ENCODE results near the gene LSM5.

Gene LSM5

GRCh38 chr7:32490127-32490796 lies at the start of gene LSM5:
Gene LSM5, minus strand, starts transcription at chr7:32490380. Its CDS starts 15 bp downstream, at chr7:32490365.
- H3K27ac ChIP-seq (ENCODE audit: low read depth, low read length): peak within 1 kb of the TSS; percentile 87
- H3K27me3 ChIP-seq (ENCODE audit: control insufficient read depth, insufficient read depth, low read length): no peaks in the 10 kb centered on the region
- peak within 1 kb of the TSS; percentile 64 for H3K9ac ChIP-seq (ENCODE audit: low read length)
- peaks cover 3% of the 10 kb centered on the region for H3K4me1 ChIP-seq (ENCODE audit: control insufficient read depth, insufficient read depth, low read length)
- peaks cover 2% of the 10 kb centered on the region for H3K36me3 ChIP-seq (ENCODE audit: control insufficient read depth, insufficient read depth, low read length)
- peak within 1 kb of the TSS; percentile 94 for H3K4me3 ChIP-seq (ENCODE audit: low read length)

- no peak overlapping the region for H3K27ac ChIP-seq (ENCODE audit: low read depth, low read length)
- H3K27me3 ChIP-seq (ENCODE audit: control insufficient read depth, insufficient read depth, low read length): no peaks in the 10 kb centered on the region
- no peak overlapping the region for H3K9ac ChIP-seq (ENCODE audit: low read length)
Observed at GRCh38 chr7:32539366-32539765, 49.2 kb upstream of the LSM5 start.

GRCh38 chr7:32537760-32538159 lies 47.6 kb upstream of the LSM5 start:
- H3K9ac ChIP-seq (ENCODE audit: low read length): no peak overlapping the region
- no peaks in the 10 kb centered on the region for H3K4me1 ChIP-seq (ENCODE audit: control insufficient read depth, insufficient read depth, low read length)
- H3K27me3 ChIP-seq (ENCODE audit: control insufficient read depth, insufficient read depth, low read length): no peaks in the 10 kb centered on the region
- H3K4me3 ChIP-seq (ENCODE audit: low read length): no peak overlapping the region
- no peaks in the 10 kb centered on the region for H3K36me3 ChIP-seq (ENCODE audit: control insufficient read depth, insufficient read depth, low read length)
- H3K27ac ChIP-seq (ENCODE audit: low read depth, low read length): no peak overlapping the region

More at GRCh38 chr7:32539366-32539765, 49.2 kb upstream of the LSM5 start:
- H3K4me1 ChIP-seq (ENCODE audit: control insufficient read depth, insufficient read depth, low read length): no peaks in the 10 kb centered on the region
- H3K4me3 ChIP-seq (ENCODE audit: low read length): no peak overlapping the region
- H3K36me3 ChIP-seq (ENCODE audit: control insufficient read depth, insufficient read depth, low read length): no peaks in the 10 kb centered on the region

GRCh38 chr7:32536585-32536984 lies 46.4 kb upstream of the LSM5 start:
- no peaks in the 10 kb centered on the region for H3K4me1 ChIP-seq (ENCODE audit: control insufficient read depth, insufficient read depth, low read length)

GRCh38 chr7:32536016-32536415 lies 45.8 kb upstream of the LSM5 start:
- Histone ChIP-seq H3K27ac (ENCODE audit: low read depth, low read length) (no peak overlapping the region), H3K9ac (ENCODE audit: low read length) (no peak overlapping the region), H3K4me1 (ENCODE audit: control insufficient read depth, insufficient read depth, low read length) (no peaks in the 10 kb centered on the region), H3K36me3 (ENCODE audit: control insufficient read depth, insufficient read depth, low read length) (no peaks in the 10 kb centered on the region), H3K4me3 (ENCODE audit: low read length) (no peak overlapping the region), H3K27me3 (ENCODE audit: control insufficient read depth, insufficient read depth, low read length) (no peaks in the 10 kb centered on the region)

More at GRCh38 chr7:32536585-32536984, 46.4 kb upstream of the LSM5 start:
- Histone ChIP-seq H3K9ac (ENCODE audit: low read length) (no peak overlapping the region), H3K36me3 (ENCODE audit: control insufficient read depth, insufficient read depth, low read length) (no peaks in the 10 kb centered on the region), H3K27ac (ENCODE audit: low read depth, low read length) (no peak overlapping the region), H3K4me3 (ENCODE audit: low read length) (no peak overlapping the region), H3K27me3 (ENCODE audit: control insufficient read depth, insufficient read depth, low read length) (no peaks in the 10 kb centered on the region)

- Histone ChIP-seq H3K4me1 (ENCODE audit: control insufficient read depth, insufficient read depth, low read length) (no peaks in the 10 kb centered on the region), H3K36me3 (ENCODE audit: control insufficient read depth, insufficient read depth, low read length) (no peaks in the 10 kb centered on the region), H3K27me3 (ENCODE audit: control insufficient read depth, insufficient read depth, low read length) (no peaks in the 10 kb centered on the region), H3K27ac (ENCODE audit: low read depth, low read length) (no peak overlapping the region), H3K9ac (ENCODE audit: low read length) (no peak overlapping the region), H3K4me3 (ENCODE audit: low read length) (no peak overlapping the region)
Observed at GRCh38 chr7:32535162-32535702, 45.1 kb upstream of the LSM5 start.

GRCh38 chr7:32533276-32534029 lies 43.3 kb upstream of the LSM5 start:
- Histone ChIP-seq H3K27ac (ENCODE audit: low read depth, low read length) (no peak overlapping the region), H3K36me3 (ENCODE audit: control insufficient read depth, insufficient read depth, low read length) (no peaks in the 10 kb centered on the region), H3K9ac (ENCODE audit: low read length) (no peak overlapping the region), H3K27me3 (ENCODE audit: control insufficient read depth, insufficient read depth, low read length) (no peaks in the 10 kb centered on the region), H3K4me1 (ENCODE audit: control insufficient read depth, insufficient read depth, low read length) (no peaks in the 10 kb centered on the region), H3K4me3 (ENCODE audit: low read length) (no peak overlapping the region)

- H3K4me1 ChIP-seq (ENCODE audit: control insufficient read depth, insufficient read depth, low read length): no peaks in the 10 kb centered on the region
- no peak overlapping the region for H3K27ac ChIP-seq (ENCODE audit: low read depth, low read length)
- no peak overlapping the region for H3K4me3 ChIP-seq (ENCODE audit: low read length)
- H3K36me3 ChIP-seq (ENCODE audit: control insufficient read depth, insufficient read depth, low read length): no peaks in the 10 kb centered on the region
- no peak overlapping the region for H3K9ac ChIP-seq (ENCODE audit: low read length)
- no peaks in the 10 kb centered on the region for H3K27me3 ChIP-seq (ENCODE audit: control insufficient read depth, insufficient read depth, low read length)
Observed at GRCh38 chr7:32532716-32533115, 42.5 kb upstream of the LSM5 start.

- Histone ChIP-seq H3K27me3 (ENCODE audit: control insufficient read depth, insufficient read depth, low read length) (no peaks in the 10 kb centered on the region), H3K36me3 (ENCODE audit: control insufficient read depth, insufficient read depth, low read length) (no peaks in the 10 kb centered on the region), H3K27ac (ENCODE audit: low read depth, low read length) (no peak overlapping the region), H3K4me1 (ENCODE audit: control insufficient read depth, insufficient read depth, low read length) (no peaks in the 10 kb centered on the region), H3K9ac (ENCODE audit: low read length) (no peak overlapping the region), H3K4me3 (ENCODE audit: low read length) (no peak overlapping the region)
Observed at GRCh38 chr7:32532086-32532485, 41.9 kb upstream of the LSM5 start.

GRCh38 chr7:32531402-32531801 lies 41.2 kb upstream of the LSM5 start:
- H3K27me3 ChIP-seq (ENCODE audit: control insufficient read depth, insufficient read depth, low read length): no peaks in the 10 kb centered on the region
- no peak overlapping the region for H3K9ac ChIP-seq (ENCODE audit: low read length)
- no peaks in the 10 kb centered on the region for H3K36me3 ChIP-seq (ENCODE audit: control insufficient read depth, insufficient read depth, low read length)
- H3K4me3 ChIP-seq (ENCODE audit: low read length): no peak overlapping the region
- no peak overlapping the region for H3K27ac ChIP-seq (ENCODE audit: low read depth, low read length)
- H3K4me1 ChIP-seq (ENCODE audit: control insufficient read depth, insufficient read depth, low read length): no peaks in the 10 kb centered on the region

GRCh38 chr7:32525839-32526238 lies 35.7 kb upstream of the LSM5 start:
- Histone ChIP-seq H3K9ac (ENCODE audit: low read length) (no peak overlapping the region), H3K27ac (ENCODE audit: low read depth, low read length) (no peak overlapping the region), H3K4me3 (ENCODE audit: low read length) (no peak overlapping the region), H3K4me1 (ENCODE audit: control insufficient read depth, insufficient read depth, low read length) (no peaks in the 10 kb centered on the region), H3K36me3 (ENCODE audit: control insufficient read depth, insufficient read depth, low read length) (no peaks in the 10 kb centered on the region), H3K27me3 (ENCODE audit: control insufficient read depth, insufficient read depth, low read length) (no peaks in the 10 kb centered on the region)

GRCh38 chr7:32524631-32525030 lies 34.5 kb upstream of the LSM5 start:
- Histone ChIP-seq H3K4me1 (ENCODE audit: control insufficient read depth, insufficient read depth, low read length) (no peaks in the 10 kb centered on the region), H3K27me3 (ENCODE audit: control insufficient read depth, insufficient read depth, low read length) (no peaks in the 10 kb centered on the region), H3K9ac (ENCODE audit: low read length) (no peak overlapping the region), H3K36me3 (ENCODE audit: control insufficient read depth, insufficient read depth, low read length) (no peaks in the 10 kb centered on the region), H3K27ac (ENCODE audit: low read depth, low read length) (no peak overlapping the region), H3K4me3 (ENCODE audit: low read length) (no peak overlapping the region)
